ENCODE measurements around the gene SH3BP4. TPM values are rescaled to one million over a fixed set of nuclear protein-coding genes. Genes with fewer than 3 reads are reported as not detected.
A peak's percentile ranks its signal among the peaks of the same experiment; 100 is the strongest.

SH3BP4 gene
- total RNA-seq, 1 donor from 2014 or later = 4.6 TPM

DNA sequence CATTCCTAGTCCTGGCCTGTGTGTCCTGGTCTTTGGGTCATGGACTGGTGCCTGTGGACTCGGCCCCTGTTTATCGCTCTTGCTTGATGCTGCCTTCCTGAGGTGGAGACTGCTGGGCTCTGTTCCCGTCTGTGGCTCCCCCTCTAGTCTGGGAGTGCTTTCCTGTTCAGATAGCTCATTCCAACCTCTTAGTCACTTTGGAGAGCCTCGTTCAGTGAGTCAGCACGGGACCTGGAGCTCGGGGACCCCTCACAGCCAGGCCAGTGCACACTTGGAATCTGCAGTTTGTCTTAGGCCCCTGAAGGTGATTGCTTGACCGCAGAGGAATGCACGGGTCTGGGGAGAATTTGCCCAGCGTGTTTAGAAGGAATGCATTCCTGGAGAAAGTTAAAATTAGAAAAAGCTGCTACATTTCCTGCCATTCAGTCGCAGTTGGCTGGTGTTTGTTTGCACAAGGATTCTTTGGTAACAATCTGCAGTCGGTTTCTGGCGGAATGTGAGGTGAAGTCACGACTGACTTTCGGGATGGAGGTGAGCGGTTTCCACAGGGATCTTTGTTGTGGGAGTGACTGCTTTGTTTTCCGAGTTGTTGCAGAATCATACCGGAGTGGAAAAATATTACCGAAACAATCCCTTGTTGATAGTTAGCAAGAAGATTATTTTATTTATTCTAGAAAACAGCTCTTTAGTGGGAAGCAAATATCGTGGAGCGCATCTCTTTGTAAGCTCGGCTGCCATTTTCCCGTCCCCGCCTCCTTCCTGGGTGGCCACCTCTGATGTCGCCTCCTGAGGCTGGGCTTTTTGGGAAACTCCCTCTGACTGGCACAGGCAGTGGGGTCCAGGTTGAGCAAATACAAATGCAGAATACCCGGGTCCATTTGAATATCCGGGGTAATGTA, 29.6 kb downstream of the SH3BP4 start:
- DNase-seq (ENCODE audit: low spot score) = peak; percentile 94

- no peak for DNase-seq (ENCODE audit: low spot score)
These were observed 30.4 kb downstream of the SH3BP4 start for GRCh38 chr2:234982096-234982834.

DNA sequence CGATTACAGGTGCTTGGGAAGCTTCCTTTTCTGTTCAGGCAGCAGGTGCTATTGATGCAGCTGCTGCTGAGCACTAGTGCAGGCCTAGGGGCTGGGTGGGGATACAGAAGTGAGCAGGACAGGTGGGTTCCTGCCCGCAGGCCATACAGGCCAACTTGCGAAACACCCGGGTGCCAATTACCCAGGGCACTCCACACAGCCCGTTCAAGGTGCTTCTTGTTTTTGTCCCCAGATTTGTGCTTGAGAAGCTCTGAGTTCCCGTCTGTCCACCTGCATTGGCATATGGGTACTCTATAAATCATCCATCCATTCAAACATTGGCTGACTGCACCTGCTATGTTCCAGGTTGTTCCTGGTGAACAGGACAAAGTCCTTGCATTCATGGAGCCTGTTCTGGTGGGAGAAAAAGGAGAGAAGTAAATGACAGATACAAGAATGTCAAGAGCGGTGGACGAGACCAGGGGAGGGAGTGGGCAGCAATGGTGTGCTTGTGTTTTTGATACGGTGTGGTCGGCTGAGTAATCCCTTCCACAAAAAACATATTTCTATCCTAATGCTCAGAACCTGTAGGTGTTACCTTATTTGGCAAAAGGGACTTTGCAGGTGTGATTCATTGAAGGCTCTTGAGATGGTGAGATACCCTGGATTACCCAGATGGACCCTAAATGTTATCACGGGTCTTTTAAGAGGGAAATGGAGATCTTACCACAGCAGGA, 31.4 kb downstream of the SH3BP4 start:
- DNase-seq (ENCODE audit: low spot score) = no peak

- no peak for DNase-seq (ENCODE audit: low spot score)
These were observed 33.9 kb downstream of the SH3BP4 start for GRCh38 chr2:234985608-234986245.

DNA sequence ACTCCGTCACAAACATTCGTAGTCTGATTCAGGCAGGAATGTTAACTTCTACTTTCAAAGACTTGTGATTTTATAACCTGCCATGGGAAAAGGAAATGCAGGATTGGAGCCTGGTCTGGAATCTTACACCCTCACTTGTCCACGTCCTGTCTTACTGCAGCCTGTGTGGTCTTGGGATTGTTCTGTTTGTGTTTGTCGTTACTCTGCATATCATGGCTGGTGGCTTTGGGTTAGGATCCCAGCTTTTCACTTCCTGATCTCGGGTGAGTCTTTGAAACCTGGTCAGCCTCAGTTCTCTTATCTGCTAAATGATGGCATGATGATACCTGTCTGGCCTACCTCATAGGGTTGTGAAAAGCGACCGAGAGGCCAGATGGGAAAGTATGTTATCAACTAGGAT, 34.6 kb downstream of the SH3BP4 start:
- DNase-seq (ENCODE audit: low spot score) = no peak

- DNase-seq (ENCODE audit: low spot score) = no peak
These were observed 35.3 kb downstream of the SH3BP4 start for GRCh38 chr2:234986876-234987720.

DNA sequence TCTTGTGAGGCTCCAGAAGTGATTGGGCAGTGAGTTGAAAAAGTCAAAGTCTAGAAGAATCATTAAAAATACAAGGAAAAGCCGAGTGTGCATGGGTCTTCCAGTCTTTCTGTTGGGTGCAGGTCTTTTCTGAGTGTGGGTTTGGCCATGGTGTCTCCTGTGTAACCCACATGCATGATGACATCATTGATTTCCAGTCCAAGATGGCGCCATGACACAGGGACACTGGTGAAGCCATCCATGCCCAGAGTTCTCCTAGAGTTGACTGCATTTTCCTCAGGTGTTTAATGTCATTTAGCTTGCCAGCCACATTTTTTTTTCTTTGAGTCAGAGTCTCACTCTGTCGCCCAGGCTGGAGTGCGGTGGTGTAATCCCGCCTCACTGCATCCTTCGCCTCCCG, 35.9 kb downstream of the SH3BP4 start:
- no peak for DNase-seq (ENCODE audit: low spot score)

- no peak for DNase-seq (ENCODE audit: low spot score)
These were observed 36.7 kb downstream of the SH3BP4 start for GRCh38 chr2:234988491-234988890.

DNA sequence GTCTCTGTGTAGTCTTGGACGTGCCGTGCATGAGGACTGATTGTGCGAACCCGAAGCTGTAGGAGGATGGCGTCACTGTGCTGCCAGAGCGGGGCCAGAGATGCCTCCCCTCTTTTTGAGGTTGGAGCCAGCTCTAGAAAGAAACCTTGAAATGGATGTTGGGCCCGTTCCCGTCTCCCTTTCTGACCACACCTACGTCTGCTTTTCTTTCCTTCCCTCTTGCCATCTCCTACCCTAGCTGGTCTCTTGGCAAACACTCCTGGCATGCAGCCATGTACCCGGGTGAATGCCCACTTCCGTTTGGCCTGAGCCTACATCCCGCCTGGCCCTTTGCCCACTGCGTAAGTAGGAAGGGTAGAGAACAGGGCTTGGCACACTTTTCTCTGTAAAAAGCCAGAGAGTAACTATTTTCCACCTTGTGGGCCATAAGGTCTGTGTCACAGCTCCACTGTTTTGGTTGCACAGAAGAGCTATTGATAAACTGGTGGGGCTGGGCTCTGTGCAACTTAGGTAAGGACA, 37.4 kb downstream of the SH3BP4 start:
- DNase-seq (ENCODE audit: low spot score) = peak; percentile 70

GRCh38 chr2:234990300-234990699, 38.5 kb downstream of the SH3BP4 start:
- DNase-seq (ENCODE audit: low spot score) = no peak

DNA sequence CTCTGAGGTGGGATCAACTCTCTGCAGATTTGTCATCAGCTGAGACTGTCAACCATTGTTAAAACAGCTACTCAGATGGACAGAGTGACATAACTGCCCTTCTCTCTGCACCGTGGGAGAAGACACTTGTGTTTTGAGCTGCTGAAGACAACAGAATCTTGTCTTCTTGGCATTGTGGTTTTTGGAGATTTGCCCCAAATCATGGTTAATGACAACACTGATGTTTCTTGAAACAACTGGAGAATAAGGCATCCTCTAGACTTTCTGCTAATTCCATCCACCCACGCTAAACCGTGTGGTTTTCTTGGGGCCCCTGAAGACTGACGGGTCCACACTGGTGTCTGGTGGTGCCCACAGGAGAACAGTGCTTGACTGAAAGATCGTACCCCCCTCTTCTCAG, 39.5 kb downstream of the SH3BP4 start:
- no peak for DNase-seq (ENCODE audit: low spot score)

DNA sequence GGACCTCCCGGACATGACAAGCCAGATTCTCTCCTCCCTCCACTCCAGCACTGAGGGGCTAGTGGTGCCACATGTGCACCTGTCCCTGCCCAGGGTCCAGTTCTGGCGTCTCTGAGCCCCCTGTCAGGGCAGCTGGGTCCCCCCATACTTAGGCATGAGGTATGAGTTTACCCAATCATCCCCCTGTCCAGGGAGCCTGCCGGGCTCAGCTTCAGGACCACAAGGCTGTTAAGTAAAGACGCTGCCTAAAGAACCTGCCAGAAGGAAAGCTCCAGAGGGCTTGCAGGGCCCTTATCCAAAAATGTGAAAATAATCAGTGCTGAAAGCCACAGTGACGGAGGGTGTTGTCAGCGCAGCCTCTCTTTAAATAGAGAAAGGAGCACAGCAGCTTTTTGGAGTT, 40.0 kb downstream of the SH3BP4 start:
- DNase-seq (ENCODE audit: low spot score) = no peak

GRCh38 chr2:234992196-234992595, 40.4 kb downstream of the SH3BP4 start:
- no peak for DNase-seq (ENCODE audit: low spot score)

GRCh38 chr2:234992624-234993349, 41.0 kb downstream of the SH3BP4 start:
- DNase-seq (ENCODE audit: low spot score) = no peak

DNA sequence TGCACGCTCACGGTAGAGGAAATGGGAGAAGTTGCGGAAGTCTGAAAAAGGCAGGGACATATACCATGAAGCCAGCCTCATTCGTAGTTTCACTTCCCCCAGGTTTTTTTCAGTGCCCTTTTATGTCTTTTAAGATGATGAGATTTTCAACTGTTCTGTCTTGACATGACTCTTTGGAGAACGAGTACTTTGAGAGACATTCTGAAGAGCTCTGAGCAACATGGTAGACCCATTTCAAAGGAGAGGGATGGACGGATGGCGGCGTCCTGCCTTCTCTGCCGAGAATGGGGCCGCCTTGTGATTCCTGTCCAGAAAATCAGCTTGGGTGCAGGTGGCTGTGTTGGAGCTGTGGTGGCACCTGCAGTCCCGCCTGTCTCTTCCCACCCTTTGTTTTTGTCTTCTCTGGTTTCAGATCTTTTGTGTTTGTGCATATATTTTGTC, 41.7 kb downstream of the SH3BP4 start:
- no peak for DNase-seq (ENCODE audit: low spot score)

GRCh38 chr2:234994438-234995321, 42.9 kb downstream of the SH3BP4 start:
- DNase-seq (ENCODE audit: low spot score) = no peak

GRCh38 chr2:234995332-234996068, 43.7 kb downstream of the SH3BP4 start:
- no peak for DNase-seq (ENCODE audit: low spot score)
